GM18907 (cell line): ENCODE measurements around the gene PTGER3.
A peak's percentile ranks its signal among the peaks of the same experiment; 100 is the strongest.

Experiments used
- ATAC-seq: cut with Tn5 transposase; IDR thresholded peaks from one replicate; pipeline ENCODE4 v1.9.1; 2021; ENCODE audit warnings: mild to moderate bottlenecking, moderate library complexity; ENCODE audit not compliant: unreplicated experiment

The PTGER3 gene

DNA sequence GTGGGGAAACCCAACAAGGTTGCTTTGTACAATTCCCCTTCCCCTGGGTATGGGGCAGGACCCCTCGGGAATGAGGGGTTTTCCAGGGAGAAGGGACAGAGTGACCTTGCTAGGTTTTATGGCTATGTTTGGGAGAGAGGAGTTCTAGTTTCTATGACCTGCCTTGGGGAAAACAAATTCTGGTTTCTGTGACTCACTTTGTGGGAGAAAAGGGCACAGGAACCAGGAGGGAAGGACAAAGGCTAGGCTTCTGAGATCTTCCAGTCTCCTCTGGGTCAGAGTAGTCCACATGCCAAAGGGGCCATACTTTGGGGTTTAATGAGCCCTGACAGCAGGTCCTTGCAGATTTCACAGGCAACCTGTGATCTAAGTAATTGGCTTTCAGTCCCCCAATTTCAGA is 5.5 kb upstream of the PTGER3 start:
- no peak for ATAC-seq

DNA sequence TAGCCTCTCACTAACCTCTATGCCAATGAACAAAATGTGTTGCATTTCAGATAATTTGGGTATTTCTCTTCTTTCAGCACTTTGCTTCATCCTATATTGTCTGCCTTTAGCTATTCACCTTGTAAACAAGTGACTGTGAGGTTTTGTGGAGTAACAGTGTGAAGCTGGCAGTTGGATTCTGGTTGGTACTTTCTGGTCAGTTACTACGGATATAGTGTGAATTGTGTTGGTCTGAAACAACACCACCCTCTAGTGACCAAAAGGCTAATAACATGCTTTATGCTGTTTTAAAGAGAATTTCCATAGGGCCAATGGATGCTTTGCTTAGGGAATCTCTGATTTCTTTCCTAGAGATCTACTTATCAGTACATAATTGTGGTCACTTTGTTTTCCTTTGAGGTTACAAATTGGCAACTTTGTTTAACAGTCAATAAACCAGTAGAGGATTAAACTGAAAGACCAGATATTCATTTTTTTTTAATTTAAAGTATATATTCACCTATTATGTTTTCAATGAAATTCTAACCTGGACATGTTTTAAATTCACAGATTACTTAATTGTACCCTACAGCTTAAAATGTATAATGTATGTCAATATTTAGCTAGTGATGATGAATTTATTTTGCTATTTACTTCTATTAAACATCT is 2.5 kb upstream of the PTGER3 start:
- ATAC-seq = peak; percentile 72

DNA sequence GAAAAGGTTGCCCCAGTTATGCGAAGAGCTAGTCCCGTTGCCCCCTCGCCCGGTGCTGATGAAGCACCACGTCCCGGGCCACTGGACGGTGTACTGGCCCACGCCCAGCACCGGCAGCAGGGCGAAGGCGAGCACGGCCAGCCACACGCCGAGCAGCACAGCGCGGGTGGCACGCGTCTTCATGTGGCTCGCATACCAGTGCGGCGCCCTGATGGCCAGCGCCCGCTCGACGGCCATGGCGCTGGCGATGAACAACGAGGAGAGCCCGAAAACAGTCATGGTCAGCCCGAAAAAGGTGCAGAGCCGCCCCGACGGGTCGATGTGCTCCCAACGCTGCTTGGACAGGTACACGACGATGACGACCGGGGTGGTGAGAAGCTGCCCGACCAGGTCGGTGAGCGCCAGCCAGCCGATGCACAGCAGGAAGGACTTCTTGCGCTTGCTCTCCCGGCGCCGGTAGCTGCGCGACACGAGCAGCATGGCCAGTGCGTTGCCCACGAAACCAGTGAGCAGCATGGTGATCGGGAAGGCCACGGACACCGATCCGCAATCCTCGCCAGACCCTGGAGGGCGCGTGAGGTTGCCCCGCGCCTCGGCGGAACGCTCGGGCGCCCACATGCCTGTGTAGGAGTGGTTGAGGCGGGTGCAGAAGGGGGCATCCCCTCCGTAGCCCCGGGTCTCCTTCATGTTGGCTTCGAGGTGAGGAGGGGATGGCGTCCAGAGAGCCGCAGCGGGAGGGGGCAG is 553 bp downstream of the PTGER3 start:
- peak; percentile 42 for ATAC-seq

DNA sequence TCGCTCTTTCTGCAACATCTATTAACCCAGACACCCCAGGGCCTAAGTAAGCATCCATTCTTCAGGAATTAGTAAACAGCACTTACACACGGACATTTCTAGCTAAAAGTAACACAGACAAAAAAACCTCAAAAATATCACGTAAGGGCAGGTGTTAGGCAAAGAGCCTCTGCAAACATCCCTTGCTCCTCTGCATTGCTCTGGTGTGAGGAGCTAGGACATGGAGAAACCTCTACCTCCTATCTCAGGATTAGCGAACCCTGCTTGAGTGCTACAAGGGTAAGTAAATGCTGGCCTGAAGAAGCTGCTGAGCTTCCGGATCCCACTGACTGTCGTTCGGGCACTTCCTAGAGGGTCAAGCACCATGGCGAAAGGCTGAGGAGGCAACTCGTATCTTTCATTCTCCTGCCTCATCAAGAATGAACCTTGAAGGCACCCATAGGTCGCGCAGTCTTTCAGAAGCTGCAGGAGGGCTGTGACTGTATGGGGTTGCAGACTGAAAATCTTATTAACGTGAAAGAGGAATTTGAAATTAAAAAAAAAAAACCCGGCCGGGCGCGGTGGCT is 2.1 kb downstream of the PTGER3 start:
- no peak for ATAC-seq

DNA sequence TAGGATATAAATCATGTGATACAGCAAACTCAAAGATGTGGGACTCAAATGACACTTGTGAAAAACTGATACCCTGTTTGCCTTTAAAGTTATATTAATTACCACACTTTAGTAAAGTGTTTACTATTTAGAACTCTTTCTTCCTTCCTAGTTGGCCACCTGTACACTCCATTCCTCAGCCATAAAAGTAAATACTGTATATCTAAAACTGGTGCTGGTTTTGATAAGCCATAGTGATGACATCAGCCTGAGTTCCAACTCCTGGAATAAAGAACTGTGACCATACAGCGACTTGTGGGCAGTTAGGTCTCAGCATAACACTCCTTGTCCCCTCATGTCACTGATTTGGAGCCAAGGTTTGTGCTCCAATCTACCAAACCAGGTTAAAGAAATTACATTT is 2.8 kb downstream of the PTGER3 start:
- no peak for ATAC-seq

DNA sequence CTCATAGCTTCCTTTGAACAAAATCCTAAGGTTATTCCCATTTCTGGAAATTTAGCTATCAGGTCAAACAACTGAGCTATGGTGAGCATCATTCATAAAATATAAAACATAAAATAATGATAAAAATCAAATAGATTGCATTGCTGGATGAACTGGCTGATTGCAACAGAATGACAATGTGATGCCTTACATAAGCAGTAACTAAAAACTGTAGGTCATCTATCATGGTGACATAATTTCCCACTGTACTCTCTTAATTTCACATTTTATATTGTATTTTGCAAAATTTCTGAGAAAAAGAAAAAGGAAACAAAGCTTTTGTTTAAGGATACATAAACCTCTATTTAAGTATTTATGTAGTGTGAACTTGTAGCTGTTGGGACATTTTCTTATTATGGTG is 4.6 kb downstream of the PTGER3 start:
- ATAC-seq = no peak

DNA sequence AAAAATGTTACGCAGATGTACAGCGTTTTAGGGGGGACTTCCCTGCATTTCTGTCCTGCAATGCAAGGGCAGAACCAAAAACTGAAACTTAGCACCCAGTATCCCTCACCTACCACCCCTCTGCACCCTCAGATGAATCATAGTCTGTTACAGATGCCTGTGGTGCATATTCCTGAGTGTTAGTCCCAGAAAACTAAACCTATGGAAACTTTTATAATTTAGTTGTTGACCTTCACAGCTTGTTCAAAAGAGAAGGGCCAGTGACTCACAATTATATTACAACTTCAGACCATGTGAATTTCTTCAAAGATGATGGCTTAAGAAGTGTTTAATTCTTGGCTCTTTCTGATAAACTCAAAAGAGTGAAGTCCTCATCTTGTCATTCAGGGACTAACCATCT is 5.8 kb downstream of the PTGER3 start:
- no peak for ATAC-seq

DNA sequence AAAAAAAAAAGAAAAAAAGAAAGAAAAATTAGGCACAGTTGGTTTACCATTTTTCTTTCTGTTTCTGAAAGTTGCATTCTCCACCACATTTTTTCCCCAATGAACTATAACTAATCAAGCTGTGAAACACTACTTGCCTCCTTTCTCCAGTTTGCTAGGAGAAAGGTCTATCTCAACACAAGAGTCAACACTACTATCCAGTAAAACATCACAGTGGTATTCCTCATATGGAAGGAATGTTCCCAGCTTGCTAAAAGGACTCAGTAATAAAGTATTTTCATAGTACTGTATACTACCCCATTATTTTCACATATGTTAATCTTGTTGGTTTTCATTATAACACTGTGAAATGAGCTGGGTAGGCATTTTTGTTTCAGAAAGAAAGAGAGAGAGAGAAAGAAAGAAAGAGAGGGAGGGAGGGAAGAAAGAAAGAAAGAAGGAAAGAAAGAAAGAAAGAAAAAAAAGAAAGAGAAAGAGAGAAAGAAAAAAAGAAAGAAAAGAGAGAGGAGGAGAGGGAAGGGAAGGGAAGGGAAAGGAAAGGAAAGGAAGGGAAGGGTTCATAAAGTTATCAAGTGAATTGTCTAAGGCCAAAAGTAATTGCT is 7.9 kb downstream of the PTGER3 start:
- no peak for ATAC-seq

DNA sequence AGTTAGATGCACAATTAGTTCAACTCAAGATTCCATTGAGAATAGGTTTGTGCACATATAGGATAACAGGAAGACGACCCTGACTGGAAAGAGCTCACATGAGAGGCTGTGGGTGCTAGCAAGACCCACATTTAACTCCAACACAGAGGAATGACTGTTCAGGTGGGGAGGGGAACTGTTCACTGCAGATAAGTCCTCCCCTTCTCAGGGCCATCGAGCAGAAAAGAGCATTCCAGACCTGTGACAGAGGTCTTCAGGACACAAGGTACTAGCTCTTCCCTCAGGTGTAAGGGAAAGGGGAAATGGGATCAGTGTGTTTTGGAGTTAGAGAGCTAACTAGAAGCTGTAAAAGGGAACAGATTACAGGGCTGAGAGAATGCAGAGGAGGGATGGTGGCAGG is 8.7 kb downstream of the PTGER3 start:
- no peak for ATAC-seq

DNA sequence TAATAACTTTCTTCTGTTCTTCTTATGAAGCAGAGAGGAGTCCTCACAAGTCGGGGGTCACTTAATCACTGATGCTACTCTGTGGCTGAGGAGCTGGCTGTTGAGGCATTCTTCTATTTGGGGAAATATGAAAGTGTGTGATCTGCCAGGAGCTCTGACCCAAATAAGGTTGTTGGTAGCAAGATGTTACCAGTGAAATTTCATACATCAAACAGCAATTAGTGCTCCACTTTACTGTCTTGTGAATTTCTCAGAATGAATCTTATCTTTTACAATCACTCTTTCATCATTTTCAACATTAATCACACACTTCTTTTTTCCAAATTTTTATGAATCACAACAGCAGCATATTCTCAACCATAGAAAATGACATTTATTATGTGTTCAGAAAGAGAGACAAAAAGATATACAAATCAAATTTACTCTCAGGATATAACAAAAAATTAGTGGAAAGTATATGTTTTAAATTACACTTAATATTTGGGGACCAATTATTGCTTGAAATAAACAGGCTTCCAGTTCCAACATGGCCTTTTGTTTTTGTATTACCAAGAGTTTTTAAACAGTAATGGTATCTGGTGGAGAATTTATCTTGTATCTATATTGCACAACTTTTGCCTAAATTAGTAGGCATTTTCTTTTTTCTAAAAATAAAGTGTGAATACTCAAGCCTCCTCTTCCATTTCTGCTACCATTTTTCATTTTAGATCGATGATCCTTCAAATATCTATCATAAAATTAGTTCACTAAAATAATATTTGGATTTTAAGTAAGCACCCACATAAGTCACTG is 9.6 kb downstream of the PTGER3 start:
- no peak for ATAC-seq

DNA sequence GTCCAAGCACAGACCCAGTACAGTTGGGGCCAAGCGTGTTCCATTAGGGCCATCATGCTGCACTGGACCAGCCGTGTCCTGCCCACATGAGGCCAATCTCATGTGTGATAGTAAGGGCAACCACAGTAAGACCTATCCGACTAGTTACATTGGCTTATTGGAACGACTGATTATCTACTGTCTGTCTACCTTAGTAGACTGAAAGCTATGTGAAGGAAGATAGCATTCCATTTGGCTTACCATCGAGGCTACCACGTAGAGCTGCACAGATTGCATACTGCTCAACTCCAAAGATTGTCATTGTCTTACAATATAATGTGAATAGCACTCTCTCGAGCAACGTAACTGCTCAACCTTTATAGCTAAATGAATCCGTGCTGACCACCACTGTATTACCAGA is 10.6 kb downstream of the PTGER3 start:
- ATAC-seq = no peak

DNA sequence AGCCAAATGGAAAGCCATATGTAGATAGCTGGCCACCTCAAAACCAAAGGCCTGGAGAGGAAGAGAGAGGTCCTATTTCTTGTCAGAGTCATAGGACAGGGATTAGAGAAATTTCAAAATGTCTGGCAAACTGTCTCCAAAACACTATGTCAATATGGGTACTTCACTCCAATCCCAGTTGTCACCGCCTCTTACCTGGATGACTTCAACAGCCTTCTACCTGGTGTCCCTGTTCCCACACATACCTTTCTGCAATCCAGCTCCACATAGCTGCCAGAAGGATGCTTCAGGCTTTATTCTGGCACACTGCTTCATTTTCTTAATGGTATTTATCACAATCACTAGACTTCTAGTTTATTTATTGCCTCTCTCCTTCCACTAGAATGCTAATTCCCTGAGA is 14.5 kb downstream of the PTGER3 start:
- ATAC-seq = no peak

DNA sequence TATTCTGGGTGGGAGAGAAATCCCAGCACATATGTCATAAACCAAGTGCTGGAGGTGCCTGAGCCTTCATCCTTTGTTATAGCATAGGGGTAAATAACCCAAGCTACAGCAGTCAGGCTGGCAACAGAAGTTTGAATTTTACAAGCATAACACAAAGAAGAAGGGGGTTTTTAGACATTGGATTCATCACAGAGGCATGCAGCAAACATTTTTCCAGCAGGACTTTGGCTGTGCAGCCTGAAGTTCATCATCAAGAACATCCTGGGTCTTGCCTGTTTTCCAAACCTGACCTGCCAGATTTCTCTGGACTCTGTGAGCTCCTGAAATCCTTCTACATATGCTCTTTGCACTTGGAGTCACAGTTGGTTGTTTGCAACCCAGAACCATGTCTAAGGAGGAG is 16.2 kb downstream of the PTGER3 start:
- no peak for ATAC-seq

DNA sequence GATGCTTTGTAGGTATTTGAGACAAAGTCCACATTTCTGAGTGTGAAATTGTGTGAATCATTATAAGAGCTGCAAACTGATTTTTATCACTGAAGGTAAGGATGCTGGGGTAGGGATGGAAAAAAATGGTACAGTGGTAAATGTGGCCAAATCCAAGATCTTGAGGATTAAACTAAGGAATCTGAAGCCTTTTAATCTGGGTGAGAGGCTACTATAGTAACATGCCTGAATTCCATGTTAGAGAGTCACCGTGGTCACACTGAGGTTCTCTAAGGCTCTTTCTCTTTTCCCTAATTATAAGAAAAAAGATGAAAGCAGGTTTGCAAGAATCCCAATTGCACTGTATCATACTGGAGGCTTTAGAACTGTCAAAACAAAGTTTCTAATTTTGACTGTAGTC is 17.6 kb downstream of the PTGER3 start:
- no peak for ATAC-seq

DNA sequence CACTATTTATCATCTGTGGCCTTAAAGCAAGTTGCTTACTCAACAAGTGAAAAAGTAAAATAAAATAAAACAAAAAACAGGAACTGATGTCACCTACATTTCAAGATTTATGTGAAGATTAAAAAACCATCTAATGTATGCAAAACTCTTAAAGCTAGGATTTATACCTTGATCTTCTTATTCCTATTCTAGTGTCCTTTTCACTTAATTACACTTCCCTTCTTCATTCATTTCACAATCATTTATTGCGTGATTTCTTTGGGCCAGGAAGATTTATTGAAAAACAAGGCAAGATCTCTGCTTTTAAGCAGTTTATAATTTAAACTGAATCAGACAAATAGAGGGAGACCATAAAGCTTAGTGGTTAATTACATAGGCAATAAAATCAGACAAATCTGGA is 18.6 kb downstream of the PTGER3 start:
- no peak for ATAC-seq

DNA sequence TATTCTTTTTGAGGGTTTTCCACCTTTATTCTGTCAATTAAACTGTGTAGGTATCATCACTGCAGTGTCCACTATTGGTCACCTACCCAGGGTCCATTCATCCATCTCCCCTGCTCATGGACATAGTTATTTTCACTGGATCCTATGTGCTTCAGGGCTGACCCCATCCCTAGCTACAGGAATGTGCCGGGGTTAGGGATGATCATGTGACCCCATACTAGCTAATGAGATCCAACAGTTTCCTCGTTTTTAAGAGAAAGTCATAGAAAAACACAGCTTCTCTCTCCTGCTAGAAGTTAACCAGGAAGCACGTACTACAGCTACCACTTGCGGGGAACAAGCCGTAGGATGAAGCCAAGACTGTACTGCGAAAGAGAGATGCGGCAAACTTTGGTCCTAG is 19.6 kb downstream of the PTGER3 start:
- no peak for ATAC-seq

DNA sequence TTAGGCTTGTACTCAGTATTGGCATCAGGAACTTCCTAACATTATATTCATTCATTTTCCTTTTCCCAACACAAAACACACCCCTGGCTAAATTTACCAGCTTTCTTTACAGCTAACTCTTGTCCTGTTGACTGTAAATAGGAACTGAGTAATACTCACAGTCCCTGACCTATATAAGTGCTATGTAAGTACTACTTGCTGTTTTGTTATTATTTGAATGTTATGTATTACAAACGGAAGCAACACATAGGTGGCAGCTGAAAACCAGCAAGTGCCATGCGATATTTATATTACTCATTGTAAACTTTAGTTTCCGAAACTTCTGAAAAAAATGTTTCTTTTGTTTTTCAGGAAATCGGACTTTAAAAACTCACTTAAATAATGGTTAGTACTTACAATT is 21.5 kb downstream of the PTGER3 start:
- ATAC-seq = no peak

DNA sequence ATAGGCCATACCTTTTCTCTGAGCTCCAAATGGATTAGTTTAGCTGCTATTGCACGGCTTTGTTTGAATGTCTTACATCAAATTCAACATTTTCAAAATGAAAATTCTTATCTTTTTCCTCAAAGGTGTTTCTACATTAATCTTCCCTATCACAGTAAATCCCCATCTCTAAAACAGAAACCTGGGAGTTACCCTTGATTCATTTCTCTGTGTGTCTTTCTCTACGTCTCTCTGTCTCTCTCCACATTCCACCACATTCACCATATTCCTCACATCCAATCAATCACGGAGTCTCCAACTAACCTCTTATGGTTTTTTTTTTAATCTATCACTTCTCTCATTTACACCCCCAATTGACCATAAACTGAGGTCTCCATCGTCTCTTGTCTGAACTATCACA is 24.1 kb downstream of the PTGER3 start:
- no peak for ATAC-seq

DNA sequence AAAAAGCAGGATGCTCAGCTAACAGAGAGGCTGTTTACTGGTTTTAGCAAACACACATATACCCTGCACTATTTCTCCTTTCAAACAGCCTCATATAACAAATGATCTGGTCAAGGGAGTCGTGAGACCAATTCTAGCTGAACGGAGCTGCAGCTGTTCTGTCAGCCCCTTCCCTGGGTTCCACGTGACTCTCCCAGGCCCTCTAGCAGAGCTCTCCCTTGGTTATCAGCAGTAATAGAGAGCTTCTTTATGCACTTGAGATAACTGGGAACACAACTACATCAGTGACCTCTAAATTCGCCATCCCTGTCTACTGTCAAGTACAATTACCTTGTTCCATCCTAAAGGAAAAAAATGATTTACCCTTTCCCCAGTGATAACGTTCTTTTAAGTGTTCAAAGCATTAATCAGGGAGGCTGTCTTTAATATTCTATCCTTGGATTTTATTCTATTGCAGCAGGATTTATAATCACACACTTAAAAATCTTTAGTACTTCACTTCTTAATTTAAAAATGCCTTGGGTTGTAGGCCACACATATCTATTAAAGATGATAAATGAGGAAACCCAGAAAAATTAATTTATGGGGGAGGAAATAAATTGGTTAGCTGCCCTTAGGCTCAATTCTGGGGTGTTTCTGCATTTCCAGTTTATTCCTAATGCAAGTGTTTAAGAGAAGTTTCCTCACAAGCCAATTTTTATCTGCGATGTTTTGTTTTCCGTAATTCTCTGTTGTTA is 28.2 kb downstream of the PTGER3 start:
- ATAC-seq = no peak

DNA sequence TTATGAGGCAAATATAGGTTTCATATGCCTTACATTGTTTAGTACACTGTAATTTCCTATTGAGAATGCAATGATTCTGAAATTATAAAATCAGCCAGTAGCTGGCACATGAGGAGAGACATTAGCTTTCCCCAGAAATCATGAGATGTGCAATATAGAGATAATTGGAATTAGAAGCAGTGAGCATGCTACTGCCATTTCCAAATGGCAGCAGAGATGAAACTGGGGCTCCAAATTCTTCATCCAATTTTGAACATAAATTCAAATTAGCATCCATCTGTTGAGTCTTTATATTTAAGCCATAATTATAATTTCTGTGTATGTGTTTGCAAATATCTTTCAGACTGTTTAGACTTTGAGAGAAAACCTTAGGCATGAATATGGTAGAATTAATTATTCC is 28.8 kb downstream of the PTGER3 start:
- no peak for ATAC-seq

DNA sequence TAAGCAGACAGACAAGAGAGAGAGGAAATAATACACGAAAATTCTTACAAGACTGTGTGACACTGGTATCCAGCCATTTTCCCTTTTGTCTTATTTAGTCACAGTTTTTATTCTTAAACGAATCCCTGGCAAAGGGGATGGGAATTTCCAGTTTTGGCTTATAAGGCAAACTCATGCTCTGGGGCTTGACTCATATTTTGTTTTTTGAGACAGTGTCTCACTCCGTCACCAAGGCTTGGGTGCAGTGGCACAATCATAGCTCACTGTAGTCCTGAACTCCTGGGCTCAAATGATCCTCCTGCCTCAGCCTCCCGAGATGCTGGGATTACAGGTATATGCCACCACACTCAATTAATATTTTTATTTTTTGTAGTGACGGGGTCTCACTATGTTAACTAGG is 31.9 kb downstream of the PTGER3 start:
- no peak for ATAC-seq
